Activated CD4-positive, CD25-positive, alpha-beta regulatory T cell treated with anti-CD3 and anti-CD28 coated beads, Interleukin-2, amount 50 U/mL, for 72 hours (primary cell): Measurements from ENCODE around the gene FGF14.
"Not testable (repeated sequence)": the region's sequence is repeated elsewhere in the genome, so short reads cannot be mapped to it uniquely, and the experiment has no call there.

Experiments used
- DNase-seq: peaks from one replicate; pipeline ENCODE4 v3.0.0; 2021

Gene FGF14

DNA sequence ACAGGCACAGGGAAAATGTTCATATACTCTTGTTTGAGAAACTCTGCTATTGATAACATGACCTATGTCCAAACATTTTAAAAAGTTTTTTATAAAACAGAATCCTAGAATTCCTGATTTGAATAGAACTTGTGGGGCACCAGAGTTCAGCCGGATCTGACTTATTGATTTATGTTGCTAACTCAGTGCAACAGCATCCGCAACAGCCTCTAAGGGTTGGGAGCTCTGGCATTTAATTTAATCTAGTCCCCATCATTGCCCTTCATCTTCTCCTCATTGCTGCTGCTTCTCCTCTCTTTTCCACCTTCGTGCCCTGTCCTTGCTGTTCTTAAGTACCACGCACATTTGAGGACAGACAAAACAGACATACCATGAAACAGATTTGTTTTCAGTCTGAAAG lies 214.5 kb downstream of the FGF14 start:
- no peak for DNase-seq

DNA sequence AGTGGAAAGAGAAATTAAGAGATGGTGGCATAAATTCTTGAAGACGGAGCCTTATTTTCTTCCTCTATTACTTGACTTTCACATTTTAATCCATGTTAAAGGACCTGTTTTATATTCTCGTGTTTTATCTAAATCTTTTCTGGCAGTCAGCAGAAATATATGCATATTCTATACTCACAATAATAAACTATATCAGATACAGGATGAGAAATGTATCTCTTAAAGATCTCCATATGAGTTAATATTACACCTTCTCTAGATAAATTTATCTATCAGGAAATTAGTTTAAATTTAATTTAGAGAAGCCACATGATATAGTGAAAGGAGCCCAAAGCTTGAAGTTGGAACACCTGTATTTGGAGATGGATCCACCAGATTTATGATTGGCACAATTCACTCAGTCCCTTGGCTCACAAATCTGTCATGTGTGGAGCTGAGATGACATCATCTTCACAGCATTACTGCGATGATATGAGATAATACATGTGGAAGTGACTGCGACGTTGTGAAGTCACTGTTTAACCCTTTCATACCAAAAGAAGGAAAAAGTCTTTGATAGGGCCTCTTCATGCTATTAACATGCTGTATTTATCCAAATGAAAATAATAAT lies 216.4 kb downstream of the FGF14 start:
- no peak for DNase-seq

DNA sequence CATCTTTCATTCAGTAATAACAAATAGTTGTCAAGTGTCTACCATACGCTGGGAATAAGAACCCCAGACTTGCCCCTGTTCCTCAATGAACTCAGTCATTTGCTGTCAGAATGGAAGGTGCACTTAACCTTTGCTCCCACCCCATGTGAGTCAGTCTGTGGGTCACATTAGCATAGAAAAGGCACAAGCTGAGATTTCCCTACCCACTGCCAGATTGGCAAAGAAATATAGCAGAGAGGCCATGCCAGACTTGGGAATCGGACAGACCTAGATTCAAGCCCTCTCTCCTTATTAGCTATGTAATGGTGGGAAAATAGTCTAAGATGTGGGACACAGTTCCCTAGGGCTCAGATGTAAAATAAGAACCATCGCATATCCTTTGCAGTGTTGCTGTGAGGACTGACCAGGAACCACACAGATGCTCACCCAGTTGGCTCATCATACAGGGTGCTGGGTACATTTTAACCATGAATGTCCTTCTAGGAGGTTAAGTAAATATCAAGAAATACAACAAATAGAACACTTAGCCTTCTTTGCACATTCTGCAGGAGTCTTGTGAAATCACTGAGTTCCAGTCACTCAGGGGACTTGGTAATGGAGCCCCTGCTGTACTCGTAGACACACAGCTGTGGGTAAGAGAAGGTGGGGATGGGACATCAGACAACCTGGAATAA lies 218.2 kb downstream of the FGF14 start:
- no peak for DNase-seq

DNA sequence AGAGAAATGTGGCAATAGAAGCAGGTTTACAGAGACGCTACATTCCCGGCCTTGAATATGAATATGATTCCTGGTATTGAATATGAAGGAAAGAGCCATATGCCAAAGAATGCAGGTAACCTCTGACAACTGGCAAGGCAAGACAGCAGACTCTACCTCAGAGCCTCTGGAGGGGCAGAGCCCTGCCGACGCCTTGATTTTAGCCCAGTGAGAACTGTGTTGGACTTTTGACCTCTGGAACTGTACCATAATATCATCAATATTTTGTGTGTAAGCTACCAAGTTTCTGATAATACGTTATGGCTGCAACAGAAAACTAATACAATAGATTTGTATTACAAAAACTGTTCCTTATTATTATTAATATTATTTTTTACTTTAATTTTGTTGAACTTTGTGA lies 219.7 kb downstream of the FGF14 start:
- no peak for DNase-seq

DNA sequence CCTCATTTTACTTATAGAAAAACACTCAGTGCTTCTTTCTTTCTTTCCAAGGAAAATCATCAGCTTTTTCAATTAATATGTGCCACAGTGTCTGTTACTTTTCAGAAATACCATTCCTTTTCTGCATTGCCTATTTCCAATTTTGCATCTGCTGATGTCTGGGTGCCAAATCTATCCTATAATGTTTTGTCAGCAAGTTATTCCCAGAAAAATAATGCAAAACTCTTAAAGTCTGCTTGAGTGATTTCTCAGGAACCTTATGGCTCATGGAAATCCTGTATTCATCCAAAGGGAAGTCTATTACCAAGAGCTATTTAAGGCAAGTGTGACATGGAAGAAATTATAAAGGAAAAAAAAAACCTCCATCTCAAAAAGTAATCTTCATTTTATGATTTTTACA lies 224.4 kb downstream of the FGF14 start:
- DNase-seq = no peak

DNA sequence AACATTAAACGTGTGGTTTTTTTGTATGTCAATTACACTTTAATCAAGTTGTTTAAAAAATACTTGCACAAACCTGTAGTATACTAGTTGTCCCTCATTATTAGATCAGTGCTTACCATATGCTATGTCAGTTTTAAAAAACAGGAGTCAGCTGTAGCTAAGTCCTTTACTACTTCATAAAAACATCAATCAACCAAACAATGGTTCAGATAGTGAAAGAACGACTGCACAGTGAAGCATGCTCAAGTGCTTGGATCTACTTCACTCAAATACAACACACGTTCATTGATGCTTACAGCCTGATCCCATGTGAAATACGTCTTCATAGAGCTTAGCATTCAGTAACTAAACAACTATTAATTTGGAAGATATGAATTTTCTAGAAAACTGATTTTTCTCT lies 225.0 kb downstream of the FGF14 start:
- DNase-seq = no peak

DNA sequence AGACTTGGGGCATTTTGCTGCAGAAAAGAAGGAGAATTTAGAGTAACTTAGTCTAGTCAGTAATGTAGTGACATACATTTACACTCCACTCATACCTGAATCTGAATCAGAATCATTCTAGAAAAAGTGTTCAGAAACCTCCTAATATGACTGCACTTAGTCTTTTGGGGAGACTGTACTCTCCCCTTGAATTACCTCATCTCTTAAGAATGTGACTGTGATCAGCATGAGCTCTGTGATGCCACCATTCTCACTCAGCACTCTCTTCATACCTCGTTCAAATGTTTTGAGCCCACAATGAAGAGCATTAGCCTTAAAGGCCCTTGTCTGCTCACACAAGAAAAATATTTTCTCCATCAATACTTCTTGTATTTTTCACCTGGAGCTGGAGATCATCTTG lies 229.4 kb downstream of the FGF14 start:
- DNase-seq = no peak

DNA sequence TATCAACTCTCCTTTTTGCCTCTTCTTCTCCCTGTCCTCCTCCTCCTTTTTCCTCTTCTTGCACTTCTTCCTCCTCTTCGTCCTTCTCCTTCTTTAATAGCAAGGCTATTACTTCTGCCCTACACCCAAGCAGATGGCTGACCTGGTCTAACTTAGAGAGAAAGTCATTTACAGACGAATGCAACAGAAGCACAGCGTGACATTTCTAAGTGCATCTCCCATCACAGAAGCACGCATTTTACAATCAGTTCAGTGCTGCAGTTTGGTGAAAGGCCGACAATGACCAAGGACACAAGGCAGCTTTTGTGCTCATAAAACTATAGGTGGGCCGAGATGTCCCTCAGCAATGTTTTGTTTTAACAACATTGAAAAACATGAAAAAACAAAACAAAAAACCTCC lies 231.5 kb downstream of the FGF14 start:
- DNase-seq = no peak

DNA sequence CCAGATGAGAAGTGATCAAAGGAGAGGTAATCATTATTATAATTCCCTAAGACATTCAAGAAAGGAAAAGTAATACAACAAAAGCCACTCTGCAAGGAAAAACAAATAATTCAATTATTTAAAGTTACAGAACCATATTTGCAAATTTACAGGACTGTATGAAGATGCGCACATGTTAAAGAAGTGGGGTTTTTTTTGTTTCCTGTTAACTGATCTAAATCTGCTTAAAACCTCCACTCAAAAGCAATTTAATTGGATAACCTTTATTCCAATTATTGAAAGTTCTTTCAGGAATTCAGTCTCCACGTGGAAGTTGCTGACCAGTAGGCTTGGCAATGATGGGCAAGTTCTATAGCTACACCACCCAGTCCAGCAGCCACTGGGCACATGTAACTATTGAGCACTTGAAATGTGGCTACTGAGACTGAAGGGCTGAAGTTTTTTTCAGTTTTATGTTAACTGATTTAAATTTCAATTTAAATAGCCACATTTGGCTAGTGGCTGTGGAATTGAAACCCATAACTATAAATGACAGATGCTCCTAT lies 232.3 kb downstream of the FGF14 start:
- DNase-seq = no peak

DNA sequence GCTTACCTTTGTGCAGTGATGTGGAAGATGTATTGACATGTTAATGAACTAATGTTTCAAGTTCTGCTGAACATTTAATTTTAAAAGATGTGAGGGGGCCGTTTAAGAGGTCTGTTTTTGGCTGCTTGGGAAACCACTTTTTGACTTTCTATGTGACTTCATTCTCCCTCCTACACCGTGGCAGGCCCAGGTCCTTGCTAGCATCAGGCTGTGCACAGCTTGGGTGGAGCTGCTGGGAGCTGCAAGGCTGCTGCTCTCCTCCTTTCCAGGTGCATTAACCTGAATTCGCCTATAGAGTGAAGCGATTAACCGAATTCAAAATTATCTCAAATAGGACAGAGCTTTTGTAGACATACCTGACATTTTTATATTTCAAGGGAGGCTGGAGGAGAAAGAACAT lies 249.1 kb downstream of the FGF14 start:
- DNase-seq = no peak

DNA sequence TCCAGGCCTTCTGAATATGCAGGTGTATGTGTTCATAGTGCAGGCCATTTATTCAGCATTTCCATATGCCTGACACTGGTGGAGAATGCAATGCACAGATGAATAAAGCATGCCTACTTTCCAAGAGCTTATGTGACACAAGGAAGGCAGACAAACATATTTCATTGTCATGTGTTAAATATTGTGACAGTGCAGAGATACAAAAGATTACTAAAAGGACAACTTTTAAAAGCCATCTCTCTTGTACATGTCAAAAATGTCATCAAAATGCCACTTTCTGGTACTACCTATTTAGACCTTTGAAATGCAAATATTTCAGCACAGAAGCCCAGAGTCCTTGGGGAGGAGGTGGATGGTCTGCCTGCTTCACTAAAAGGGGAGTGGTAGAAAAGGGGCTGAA lies 254.5 kb downstream of the FGF14 start:
- DNase-seq = no peak

DNA sequence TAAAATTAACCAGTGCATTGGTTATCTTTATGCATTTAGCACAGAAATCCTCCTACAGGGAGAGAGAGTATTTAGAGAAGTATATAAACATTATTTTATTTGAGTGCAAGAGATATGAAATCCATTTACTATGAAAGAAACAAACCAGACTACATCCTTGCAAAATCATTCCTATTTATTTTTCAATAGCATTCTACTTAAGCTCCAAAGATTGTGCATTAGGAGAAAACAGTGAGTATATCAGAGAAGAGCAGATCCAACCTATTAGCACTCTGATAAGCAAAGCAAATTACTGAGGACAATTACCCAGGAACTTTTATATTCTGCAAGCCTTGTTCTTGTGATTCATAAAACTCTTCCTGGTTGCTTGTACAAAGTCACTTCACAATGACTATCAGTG lies 256.1 kb downstream of the FGF14 start:
- DNase-seq = no peak

DNA sequence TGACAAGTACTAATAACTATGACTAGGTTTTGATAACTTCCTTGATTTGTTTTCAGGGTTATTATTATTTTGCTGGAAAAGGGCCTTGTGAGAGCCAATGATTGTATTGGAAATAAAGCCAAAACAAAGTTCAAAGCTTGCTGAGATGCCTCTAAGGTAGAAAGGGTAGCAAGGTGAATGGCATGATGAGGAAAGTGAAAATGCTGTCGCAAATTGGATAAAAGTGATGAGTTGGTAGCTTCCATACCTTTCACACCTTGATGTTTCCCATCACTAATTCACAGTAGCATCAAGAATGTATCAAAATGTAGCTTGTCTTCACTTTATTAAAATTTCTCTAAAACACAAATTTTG lies 259.4 kb downstream of the FGF14 start:
- no peak for DNase-seq

DNA sequence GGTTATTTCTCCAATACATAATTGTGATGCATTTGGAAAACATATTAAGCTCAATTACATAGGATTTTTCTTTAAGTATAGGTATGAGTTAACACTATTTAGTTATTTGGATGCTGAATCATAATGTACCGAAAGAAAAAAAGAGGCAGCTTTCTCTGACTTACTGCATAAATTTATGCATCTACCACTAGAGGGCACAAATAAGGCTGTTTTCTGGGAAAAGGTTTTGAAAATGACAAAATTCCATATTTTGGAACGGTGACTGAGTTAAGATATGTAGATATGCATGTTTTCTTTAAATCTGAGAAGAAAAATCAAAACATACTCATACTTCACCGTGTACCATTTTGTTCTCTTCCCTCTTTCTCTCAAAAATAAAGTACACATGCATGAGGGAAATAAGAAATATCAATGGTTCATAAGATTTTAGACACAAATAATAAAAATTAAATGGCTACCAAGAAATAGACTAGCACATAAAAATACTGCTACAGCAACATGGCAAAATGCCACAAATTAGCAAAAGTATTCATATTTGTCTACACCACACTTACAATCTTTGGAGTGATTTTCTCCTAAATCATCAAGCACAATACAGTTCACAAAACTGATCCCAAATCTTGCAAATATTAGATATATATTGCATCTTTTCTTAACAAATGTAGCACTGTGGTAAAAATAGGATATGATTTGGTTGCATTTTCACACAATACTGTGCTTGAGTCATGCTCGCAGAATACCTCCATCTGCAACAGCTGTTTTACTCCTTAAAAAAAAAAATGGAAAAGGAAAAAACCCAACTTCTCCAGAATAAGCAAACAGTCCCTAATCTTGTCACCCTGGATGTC lies 260.0 kb downstream of the FGF14 start:
- DNase-seq = no peak

DNA sequence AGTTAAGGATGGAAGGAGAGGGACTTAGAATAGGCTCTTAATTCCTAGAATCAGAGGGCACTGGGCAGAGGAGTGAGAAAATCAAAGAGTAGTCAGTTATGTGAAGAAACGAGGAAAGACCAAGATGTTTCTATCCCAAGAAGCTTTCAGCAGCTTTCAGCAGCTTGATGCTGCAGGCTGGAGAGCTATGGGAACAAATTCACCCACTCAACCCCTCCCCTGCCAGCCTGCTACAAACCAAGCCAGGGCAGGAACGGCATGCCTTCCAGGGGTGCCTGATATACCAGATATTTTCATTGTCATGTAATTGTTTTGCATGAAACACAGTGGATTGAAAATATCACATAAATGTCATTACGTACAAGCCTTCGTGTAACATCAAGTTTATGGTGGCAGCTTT lies 262.2 kb downstream of the FGF14 start:
- DNase-seq = no peak

DNA sequence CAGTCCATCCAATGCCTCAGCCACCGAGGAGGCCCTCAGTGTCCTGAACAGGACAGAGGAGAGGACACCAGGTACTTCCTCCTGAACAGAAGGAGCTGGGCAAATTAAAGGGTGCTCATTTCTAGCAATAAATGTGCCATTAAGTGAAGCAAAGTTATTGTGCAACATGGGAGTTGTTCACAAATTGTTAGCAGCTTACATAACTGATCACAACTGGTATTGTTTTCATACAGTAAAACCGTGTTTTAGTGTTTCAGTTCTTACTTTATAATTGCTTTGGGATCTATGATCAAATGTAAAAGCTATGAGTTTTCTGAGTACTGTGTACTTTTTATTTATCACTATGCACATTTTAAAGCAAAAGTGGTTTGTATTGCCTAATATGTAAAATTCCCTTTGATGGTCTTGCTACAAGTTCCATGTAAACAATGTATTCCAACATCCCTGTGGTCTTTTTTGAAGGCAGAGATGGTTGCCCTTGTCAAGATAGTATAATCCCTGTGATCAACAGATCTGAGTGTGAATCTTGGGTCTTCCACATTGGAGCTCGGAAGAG lies 263.1 kb downstream of the FGF14 start:
- DNase-seq = no peak

DNA sequence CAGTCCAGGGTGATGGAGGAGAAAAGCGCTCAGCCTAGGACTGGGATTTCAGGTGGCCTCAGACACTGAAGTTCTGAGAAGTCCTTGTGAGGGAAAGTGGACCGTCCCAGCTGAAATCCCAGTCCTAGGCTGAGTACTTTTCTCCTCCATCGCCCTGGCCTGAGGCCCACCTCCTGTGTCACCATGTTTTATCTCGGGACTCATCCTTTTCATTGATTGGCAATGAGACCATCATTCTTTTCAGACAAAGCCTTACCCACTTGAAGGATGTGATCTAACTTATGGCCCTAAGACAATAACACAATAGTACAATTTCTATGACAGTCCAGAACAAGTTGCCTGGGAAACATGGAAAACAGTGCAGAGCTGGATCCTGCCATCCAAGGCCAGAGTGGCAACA lies 263.9 kb downstream of the FGF14 start:
- DNase-seq = not testable (repeated sequence)

DNA sequence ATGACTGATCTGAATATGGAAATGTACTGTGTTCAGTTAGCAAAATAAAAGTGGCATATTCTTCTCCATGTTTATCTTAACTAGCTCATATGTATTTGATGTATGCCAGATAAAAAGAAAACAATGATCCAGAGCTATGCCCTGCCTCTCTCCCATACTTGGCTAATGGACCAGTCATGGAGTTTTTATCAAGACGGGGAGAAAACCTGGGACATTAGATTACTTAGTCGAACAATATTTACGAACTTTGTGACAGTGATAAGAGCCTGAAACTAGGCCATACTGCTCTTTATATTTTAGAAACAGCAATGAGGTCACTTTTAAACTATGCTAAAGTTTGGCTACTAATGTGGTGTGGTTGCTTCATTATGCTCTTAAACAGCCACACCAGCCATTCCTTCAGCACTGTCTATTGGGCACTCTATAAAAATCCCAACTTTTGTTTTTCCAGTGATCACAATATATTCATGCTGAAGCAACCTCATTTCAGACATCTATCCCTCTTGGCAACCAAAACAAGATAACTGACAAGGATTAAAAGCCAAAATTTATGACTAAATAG lies 265.0 kb downstream of the FGF14 start:
- DNase-seq = no peak

DNA sequence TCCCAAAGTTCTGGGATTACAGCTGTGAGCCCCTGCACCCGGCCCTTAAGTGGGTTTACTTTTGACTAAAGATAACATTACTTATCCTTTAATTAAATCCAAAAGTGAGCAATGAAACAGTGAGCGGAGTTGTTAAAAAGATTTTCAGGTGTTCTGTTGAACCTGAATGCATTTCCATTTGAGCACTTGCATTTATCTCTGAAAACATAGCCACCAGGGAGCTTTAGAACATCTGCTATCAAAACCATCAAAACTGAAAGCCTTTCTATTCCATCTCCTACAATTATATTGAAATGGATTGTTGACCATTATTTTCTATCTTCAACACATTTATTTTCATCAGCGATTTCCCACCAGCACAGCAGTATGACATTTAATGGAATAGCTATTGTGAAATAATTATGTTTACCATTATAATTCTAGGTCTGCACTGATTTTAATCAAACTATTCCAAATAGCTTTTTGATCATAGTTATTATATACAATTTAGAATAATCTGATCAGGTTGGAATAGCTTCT lies 269.0 kb downstream of the FGF14 start:
- DNase-seq = no peak

DNA sequence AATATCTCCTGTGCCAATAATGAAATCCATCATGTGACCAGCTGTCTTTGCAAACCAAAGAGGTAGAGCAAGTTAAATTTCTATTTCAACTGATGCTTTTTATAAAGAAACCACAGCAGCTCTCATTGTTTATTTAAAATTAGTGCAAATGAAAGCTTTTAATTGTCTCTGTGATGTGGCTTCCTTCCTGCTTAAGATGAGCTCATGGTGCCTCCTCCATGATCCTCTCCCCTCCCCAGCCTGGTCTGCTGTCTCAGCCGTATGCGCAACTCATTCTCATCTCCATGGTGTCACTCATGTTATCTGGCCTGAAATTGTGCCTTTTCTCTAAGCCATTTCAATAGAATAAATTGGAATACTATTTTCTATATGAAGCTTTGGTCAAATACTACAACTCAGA lies 270.6 kb downstream of the FGF14 start:
- no peak for DNase-seq

DNA sequence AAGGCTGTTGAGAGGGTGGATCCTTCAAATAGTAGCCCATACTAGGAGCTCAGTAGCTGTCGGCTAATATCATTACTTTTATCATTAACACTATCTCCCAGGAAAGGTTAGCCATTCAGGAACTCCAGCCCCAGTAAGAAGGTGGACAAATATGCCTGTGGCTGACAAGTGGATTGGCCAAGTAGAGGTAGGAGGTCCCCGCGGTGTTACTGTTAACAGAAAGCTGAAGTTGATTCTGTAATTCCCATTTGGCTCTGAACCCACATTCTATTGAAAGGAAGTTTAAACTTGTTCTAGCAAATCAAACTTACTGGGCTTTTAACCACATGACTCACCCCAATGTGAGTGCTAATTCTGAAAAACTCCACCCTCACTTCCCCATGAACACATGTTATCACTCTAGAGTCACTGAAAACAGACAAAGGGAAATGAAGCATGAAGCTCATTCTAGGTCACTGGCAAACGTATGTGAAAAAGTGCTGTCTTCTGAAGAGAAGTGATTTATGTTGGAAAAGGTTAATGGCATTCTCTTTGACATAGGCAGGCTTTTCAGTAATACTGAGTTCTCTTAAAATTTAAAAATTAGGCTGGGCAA lies 273.5 kb downstream of the FGF14 start:
- DNase-seq = no peak

DNA sequence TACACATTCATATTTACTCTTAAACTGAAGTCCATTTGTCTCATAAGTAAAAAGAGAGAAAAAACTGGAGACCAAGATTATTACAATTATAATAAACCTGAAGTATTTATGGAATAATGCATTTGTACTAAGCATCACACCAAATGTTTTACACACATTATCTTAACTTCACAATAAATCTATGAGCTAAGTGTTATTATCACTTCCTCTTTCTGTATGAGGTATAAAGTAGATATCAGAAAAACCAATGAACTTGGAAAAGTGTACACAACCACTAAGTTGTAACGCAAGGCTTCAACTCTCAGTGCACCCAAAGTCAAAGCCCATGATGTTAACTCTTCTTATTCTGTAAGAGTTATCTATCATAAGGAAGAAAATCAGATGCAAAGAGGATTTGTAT lies 274.7 kb downstream of the FGF14 start:
- DNase-seq = no peak

DNA sequence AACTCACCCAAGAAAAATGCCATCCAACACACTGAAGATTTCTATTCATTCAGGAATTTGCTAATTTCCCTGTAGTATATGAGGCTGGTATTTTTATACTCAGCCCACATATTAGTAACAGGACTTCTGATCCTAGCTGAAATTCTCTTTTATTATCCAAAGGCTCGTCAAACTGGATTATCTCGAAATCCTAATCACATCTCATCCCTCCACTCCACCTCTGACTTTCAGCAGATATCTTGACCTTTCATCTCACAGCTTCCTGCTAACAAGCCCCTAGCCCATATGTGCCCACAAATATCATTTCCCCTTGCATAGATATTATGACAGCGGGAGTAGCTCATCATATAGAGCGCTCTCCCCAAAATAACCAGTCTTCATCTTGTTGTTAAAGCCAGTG lies 279.7 kb downstream of the FGF14 start:
- no peak for DNase-seq
